Dedifferentiated amniotic fluid mesenchymal stem cell (primary cell): Measurements from ENCODE around the gene CLCN2.

Source experiments
- DNase-seq: peaks from one replicate; pipeline ENCODE4 v3.0.0-alpha.2; 2016; ENCODE audit errors: extremely low spot score

CLCN2 gene

GRCh38 chr3:184325715-184326369 is 35.6 kb downstream of the CLCN2 start:
- DNase-seq: no peak

- DNase-seq: no peak
Measured at GRCh38 chr3:184325269-184325668, 36.1 kb downstream of the CLCN2 start.

GRCh38 chr3:184323696-184324095 is 37.7 kb downstream of the CLCN2 start:
- DNase-seq: no peak

- DNase-seq: no peak
Measured at GRCh38 chr3:184322731-184323487, 38.5 kb downstream of the CLCN2 start.

GRCh38 chr3:184321666-184322065 is 39.7 kb downstream of the CLCN2 start:
- no peak for DNase-seq

- peak; percentile 97 for DNase-seq
Measured at GRCh38 chr3:184320104-184320445, 41.3 kb downstream of the CLCN2 start.

- DNase-seq: no peak
Measured at GRCh38 chr3:184317201-184317600, 44.2 kb downstream of the CLCN2 start.

- DNase-seq: no peak
Measured at GRCh38 chr3:184316792-184317191, 44.6 kb downstream of the CLCN2 start.

GRCh38 chr3:184315871-184316661 is 45.3 kb downstream of the CLCN2 start:
- no peak for DNase-seq

- no peak for DNase-seq
Measured at GRCh38 chr3:184315543-184315867, 45.9 kb downstream of the CLCN2 start.

- peak; percentile 58 for DNase-seq
Measured at GRCh38 chr3:184314700-184315542, 46.5 kb downstream of the CLCN2 start.

GRCh38 chr3:184314363-184314699 is 47.1 kb downstream of the CLCN2 start, which contains the start of gene EIF4G1:
TSS of gene EIF4G1 (plus strand) at chr3:184314606. CDS start at chr3:184315797, 1,191 bp downstream.
- DNase-seq: peak; percentile 83

- no peak for DNase-seq
Measured at GRCh38 chr3:184311633-184312032, 49.8 kb downstream of the CLCN2 start.

- DNase-seq: no peak
Measured at GRCh38 chr3:184308744-184309143, 52.7 kb downstream of the CLCN2 start.

- no peak for DNase-seq
Measured at GRCh38 chr3:184307915-184308314, 53.5 kb downstream of the CLCN2 start.

GRCh38 chr3:184306341-184306972 is 54.9 kb downstream of the CLCN2 start:
- no peak for DNase-seq

- no peak for DNase-seq
Measured at GRCh38 chr3:184305577-184305976, 55.8 kb downstream of the CLCN2 start.

GRCh38 chr3:184300378-184300720 is 61.1 kb downstream of the CLCN2 start:
- DNase-seq: no peak

GRCh38 chr3:184299488-184300377 is 61.7 kb downstream of the CLCN2 start:
- peak; percentile 18 for DNase-seq

GRCh38 chr3:184298759-184299487 is 62.5 kb downstream of the CLCN2 start, which contains the start of gene PSMD2:
TSS of gene PSMD2 (plus strand) at chr3:184299241. CDS start at chr3:184299267, 26 bp downstream.
- DNase-seq: peak; percentile 94
